Psoas muscle (tissue), 8 donors: Measurements from ENCODE around the gene ABCA12. TPM values are rescaled to one million over a fixed set of nuclear protein-coding genes. Genes with fewer than 3 reads are reported as not detected.

Source experiments
- ATAC-seq, 4 donors: fragments of 200-7000 bp; cut with Tn5 transposase; one replicate each; pipeline ENCODE4 v1.9.1; 2020; ENCODE audit warnings: moderate library complexity in 3 of 4, mild to moderate bottlenecking in 2 of 4
- DNase-seq, 2 donors: peaks; one replicate each; pipeline ENCODE4 v3.0.0-alpha.2; 2020
- H3K27ac ChIP-seq: fragments of 200-600 bp; one replicate; pipeline ENCODE4 v1.8.0; 2022
- H3K27me3 ChIP-seq, 3 donors: fragments of 200-600 bp in 1 of 3; one replicate each; pipeline versions ENCODE4 v1.6.1 to v1.8.0; 2013 to 2022; ENCODE audit warnings: low read length in 2 of 3, mild to moderate bottlenecking in 2 of 3, moderate library complexity in 1 of 3; ENCODE audit not compliant: insufficient read depth in 3 of 3
- H3K36me3 ChIP-seq, 2 donors: fragments of 200-600 bp in 1 of 2; one replicate each; pipeline versions ENCODE4 v1.6.1 to v1.8.0; 2013 to 2022; ENCODE audit warnings: low read depth in 1 of 2, mild to moderate bottlenecking in 1 of 2, moderate library complexity in 1 of 2; ENCODE audit not compliant: insufficient read depth in 1 of 2
- H3K4me1 ChIP-seq: fragments of 200-600 bp; one replicate; pipeline ENCODE4 v1.8.0; 2022
- H3K4me3 ChIP-seq: fragments of 200-600 bp; one replicate; pipeline ENCODE4 v1.8.0; 2022; ENCODE audit warnings: mild to moderate bottlenecking
- H3K9me3 ChIP-seq: fragments of 200-600 bp; one replicate; pipeline ENCODE4 v1.8.0; 2022
- WGBS, 3 donors: extraction: QIAGEN DNeasy Blood & Tissue Kit; methylation state at CpG; one replicate each; pipeline versions ENCODE4 v1.1.6 to v1.1.7; 2013; 5-methylcytosine and 5-hydroxymethylcytosine counted together
- intact Hi-C, 2 donors: fragments of 100-400 bp; cut with DNase I; formaldehyde crosslinking; loops; one replicate each; pipeline versions ENCODE4 v1.11.0 to v1.14.2; 2022
- polyA plus RNA-seq, 3 donors: library from polyadenylated mRNA; stranded (reverse); fragments of 200-250 nt; gene quantifications; one replicate each; pipeline ENCODE4 v1.2.3, GENCODE V29; 2013
- total RNA-seq, 4 donors: library from RNA; stranded (reverse); fragmentation: NEBNext Ultra II Directional in 2 of 4; extraction: Animal tissue kit (Norgen Biotek cat#: 25700) in 2 of 4; gene quantifications; one replicate each; pipeline versions ENCODE4 v1.2.1 to v1.2.4, GENCODE V29; 2021 to 2023
- TF ChIP-seq, protein P1 (sequence below): fragments of 200-600 bp; IDR thresholded peaks from one replicate; pipeline ENCODE4 v1.8.0; 2022; ENCODE audit warnings: antibody characterized with exemption
- donor health status: healthy with polysubstance abuse.
- donor health status: DM: no; HTN: no; CAD: no; lungs with moderate emphysema.
- donor health status: Bipolar disorder and iron deficiency.
- donor health status: healthy.
- donor health status: DM: yes; HTN: yes; CAD: no.
- donor health status: DM: no; HTN: no; CAD: no.
- donor health status: DM: no; HTN: no; CAD: no.
- donor health status: DM: yes; HTN: yes; CAD: no.

The ABCA12 gene
- total and polyA plus RNA-seq, 7 donors = not detected

DNA sequence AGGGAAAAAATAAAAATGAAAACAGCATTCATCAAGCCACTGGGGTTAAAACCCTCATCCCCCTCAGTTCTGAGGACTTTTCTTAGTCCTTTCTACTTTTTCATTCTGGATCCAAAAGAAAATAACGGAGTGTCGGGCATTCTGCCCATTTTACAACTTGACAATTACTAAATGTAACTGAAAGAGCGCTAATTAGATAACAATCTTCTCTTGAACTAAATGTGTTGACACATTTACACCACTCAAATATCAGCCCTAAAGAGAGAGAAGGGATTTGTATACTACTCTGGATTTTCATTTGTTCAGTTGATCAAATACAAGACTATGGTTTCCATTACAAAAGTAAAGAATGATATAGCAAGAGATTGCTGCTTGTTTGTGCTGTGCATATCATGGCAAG lies 27.5 kb downstream of the ABCA12 start:
- H3K4me1 ChIP-seq = no peaks in the 10 kb centered on the region
- 71 to 76% (median 75%) methylated on average over 3 of the region's 3 CpGs for WGBS, 3 donors
- no peaks in the 10 kb centered on the region for H3K9me3 ChIP-seq
- intact Hi-C loops = no loop called here
- TF ChIP-seq, protein P1, sequence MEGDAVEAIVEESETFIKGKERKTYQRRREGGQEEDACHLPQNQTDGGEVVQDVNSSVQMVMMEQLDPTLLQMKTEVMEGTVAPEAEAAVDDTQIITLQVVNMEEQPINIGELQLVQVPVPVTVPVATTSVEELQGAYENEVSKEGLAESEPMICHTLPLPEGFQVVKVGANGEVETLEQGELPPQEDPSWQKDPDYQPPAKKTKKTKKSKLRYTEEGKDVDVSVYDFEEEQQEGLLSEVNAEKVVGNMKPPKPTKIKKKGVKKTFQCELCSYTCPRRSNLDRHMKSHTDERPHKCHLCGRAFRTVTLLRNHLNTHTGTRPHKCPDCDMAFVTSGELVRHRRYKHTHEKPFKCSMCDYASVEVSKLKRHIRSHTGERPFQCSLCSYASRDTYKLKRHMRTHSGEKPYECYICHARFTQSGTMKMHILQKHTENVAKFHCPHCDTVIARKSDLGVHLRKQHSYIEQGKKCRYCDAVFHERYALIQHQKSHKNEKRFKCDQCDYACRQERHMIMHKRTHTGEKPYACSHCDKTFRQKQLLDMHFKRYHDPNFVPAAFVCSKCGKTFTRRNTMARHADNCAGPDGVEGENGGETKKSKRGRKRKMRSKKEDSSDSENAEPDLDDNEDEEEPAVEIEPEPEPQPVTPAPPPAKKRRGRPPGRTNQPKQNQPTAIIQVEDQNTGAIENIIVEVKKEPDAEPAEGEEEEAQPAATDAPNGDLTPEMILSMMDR = no peak
- no peak for DNase-seq
- no peak for ATAC-seq
- no peaks in the 10 kb centered on the region for H3K27me3 ChIP-seq
- no peak overlapping the region for H3K4me3 ChIP-seq
- H3K36me3 ChIP-seq = no peaks in the 10 kb centered on the region
- no peak overlapping the region for H3K27ac ChIP-seq

DNA sequence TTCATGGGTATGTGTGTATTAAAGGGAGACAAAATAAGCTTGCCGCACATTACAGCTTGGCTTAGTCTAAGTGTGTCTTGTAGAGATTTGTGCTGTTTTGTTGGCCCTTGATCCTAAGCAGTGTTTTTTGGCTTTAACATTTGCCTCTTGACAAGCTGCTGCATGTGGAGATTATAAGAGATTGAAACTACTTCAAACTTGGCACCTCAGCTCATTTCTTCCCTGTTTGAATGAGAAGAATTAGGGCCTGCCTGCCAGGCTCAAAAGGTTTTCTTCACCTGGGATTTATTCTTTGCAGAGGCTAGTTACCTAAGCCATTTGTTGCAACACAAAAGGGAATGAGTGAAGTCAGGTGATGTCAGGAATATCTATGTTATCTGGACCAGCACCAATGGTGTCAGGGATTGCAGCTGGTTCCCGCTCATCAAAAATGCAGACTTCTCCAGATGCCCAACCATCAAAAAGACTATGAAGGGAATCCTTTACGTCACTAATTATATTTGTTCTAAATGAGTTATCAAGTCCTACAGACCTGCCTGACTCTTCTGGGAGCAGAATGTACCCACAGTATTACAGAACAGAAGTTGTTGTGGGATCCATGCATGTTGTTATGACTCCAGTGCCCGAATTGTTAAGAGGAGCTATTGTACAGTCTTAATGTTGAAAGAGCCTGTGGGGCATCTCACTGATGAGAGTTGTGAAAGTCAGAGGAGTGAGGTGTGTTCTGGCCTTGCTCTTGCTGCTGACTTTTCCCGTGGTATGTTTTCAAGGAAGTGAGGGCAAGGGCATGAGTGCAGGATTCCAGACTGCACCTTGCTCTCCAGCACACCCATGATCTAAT lies 31.0 kb downstream of the ABCA12 start:
- no peak overlapping the region for H3K27ac ChIP-seq
- intact Hi-C loops = no loop called here
- TF ChIP-seq, protein P1 = no peak
- DNase-seq (no peak), ATAC-seq (no peak)
- H3K27me3 ChIP-seq = no peaks in the 10 kb centered on the region
- H3K4me1 ChIP-seq = no peaks in the 10 kb centered on the region
- H3K4me3 ChIP-seq = no peak overlapping the region
- no peaks in the 10 kb centered on the region for H3K9me3 ChIP-seq
- H3K36me3 ChIP-seq = no peaks in the 10 kb centered on the region
- 60 to 76% (median 73%) methylated on average over 5 of the region's 5 CpGs for WGBS, 3 donors

DNA sequence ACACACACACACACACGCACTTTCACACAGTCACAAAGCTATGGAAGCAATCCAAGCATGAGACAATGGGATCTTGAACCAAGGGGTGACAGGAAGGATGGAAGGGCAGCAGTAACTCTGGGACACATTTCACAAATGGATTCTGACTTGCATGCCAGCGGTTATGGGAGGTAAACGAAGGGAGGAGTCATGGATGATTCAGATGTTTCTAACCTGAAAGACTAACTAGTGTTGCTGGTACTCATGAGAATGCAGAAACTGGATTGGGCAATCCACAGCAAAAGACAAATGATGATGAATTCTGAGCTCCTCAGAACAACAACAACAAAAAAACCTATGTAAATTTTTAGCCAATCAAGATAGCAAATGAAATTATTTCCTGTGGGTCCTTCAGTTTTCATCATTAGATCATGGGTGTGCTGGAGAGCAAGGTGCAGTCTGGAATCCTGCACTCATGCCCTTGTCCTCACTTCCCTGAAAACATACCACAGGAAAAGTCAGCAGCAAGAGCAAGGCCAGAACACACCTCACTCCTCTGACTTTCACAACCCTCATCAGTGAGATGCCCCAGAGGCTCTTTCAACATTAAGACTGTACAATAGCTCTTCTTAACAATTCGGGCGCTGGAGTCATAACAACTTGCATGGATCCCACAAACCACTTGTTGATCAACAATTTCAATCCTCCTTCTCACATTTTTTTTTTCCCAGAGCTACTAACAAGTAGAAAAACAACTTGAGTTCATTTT lies 32.6 kb downstream of the ABCA12 start:
- no peak for DNase-seq
- Histone ChIP-seq H3K4me3 (no peak overlapping the region), H3K36me3 (no peaks in the 10 kb centered on the region), H3K27me3 (no peaks in the 10 kb centered on the region), H3K9me3 (no peaks in the 10 kb centered on the region), H3K4me1 (no peaks in the 10 kb centered on the region), H3K27ac (no peak overlapping the region)
- WGBS, 3 donors = 79 to 82% (median 82%) methylated on average over 5 of the region's 5 CpGs
- intact Hi-C loops = no loop called here
- ATAC-seq = no peak
- TF ChIP-seq, protein P1 = no peak

DNA sequence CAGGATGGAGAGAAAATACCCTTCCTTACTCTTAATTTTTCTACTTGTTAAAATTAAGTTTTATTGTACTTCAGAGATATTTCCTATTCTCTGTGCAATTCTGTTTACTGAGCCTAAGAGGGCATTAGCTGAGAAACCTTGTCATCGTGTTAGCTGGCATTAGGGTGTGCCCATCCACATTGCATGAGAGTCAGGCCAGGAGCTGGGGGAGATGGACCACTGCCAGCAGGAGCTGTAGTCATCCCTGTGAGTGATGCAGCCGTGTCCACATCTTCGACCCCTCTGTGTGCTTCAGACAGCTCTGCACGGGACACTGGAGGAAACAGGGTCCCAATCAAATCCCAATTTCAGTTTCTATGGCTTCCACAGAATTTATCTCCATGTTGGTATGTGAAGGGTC lies 34.2 kb downstream of the ABCA12 start:
- Histone ChIP-seq H3K36me3 (no peaks in the 10 kb centered on the region), H3K9me3 (no peaks in the 10 kb centered on the region), H3K4me3 (no peak overlapping the region), H3K4me1 (no peaks in the 10 kb centered on the region), H3K27me3 (no peaks in the 10 kb centered on the region), H3K27ac (no peak overlapping the region)
- TF ChIP-seq, protein P1 = no peak
- intact Hi-C loops = no loop called here
- no peak for ATAC-seq
- WGBS, 3 donors = 59 to 68% (median 61%) methylated on average over 4 of the region's 4 CpGs
- no peak for DNase-seq
